Testis (tissue), 3 donors: Measurements from ENCODE around the gene PRSS1. TPM values are rescaled to one million over a fixed set of nuclear protein-coding genes. Genes with fewer than 3 reads are reported as not detected.

Experiments used
- DNase-seq: peaks from one replicate; pipeline ENCODE4 v3.0.0-alpha.2; 2019
- H3K27ac ChIP-seq, 2 donors: fragments of 200-600 bp; sonication (generic); one replicate each; pipeline ENCODE4 v1.5.1; 2019
- H3K27me3 ChIP-seq: fragments of 200-600 bp; sonication (generic); one replicate; pipeline ENCODE4 v1.5.1; 2019
- H3K36me3 ChIP-seq: fragments of 200-600 bp; sonication (generic); one replicate; pipeline ENCODE4 v1.5.1; 2017; ENCODE audit warnings: low read depth; ENCODE audit errors: missing control alignments
- H3K4me1 ChIP-seq: fragments of 200-600 bp; sonication (generic); one replicate; pipeline ENCODE4 v1.5.1; 2019
- H3K4me3 ChIP-seq, 2 donors: fragments of 200-600 bp; sonication (generic); one replicate each; pipeline ENCODE4 v1.5.1; 2017 to 2019
- H3K9me3 ChIP-seq: fragments of 200-600 bp; sonication (generic); one replicate; pipeline ENCODE4 v1.5.1; 2017
- CTCF ChIP-seq, 3 experiments: fragments of 450-650 bp in 2 of 3; fragments of 200-600 bp in 1 of 3; sonication (generic) in 1 of 3; IDR thresholded peaks; one replicate each; pipeline ENCODE4 v1.5.1; 2016 to 2019; ENCODE audit warnings: antibody characterized with exemption in 3 of 3, mild to moderate bottlenecking in 2 of 3, moderate library complexity in 1 of 3
- POLR2A ChIP-seq: fragments of 450-650 bp; IDR thresholded peaks from one replicate; pipeline ENCODE4 v1.6.1; 2017; ENCODE audit warnings: antibody characterized with exemption, mild to moderate bottlenecking, moderate library complexity
- WGBS, 2 donors: methylation state at CpG; one replicate each; pipeline ENCODE4 v1.1.5; 2018; 5-methylcytosine and 5-hydroxymethylcytosine counted together
- intact Hi-C: fragments of 100-400 bp; cut with DNase I; formaldehyde crosslinking; loops from one replicate; pipeline ENCODE4 v1.15.1; 2023; ENCODE audit warnings: low total_unique reads
- polyA plus RNA-seq: library from polyadenylated mRNA; stranded (reverse); fragments of 350-450 nt; fragmentation: Illumina TruSeq; extraction: RNeasy Lipid Tissue Mini Kit (QIAGEN cat#74804); gene quantifications from one replicate; pipeline ENCODE4 v1.2.3, GENCODE V29; 2014; ENCODE audit warnings: low read depth, low replicate concordance; ENCODE audit not compliant: insufficient read depth
- total RNA-seq, 2 donors: library from RNA; depleted of rRNA; stranded (reverse); fragments of >200 nt; gene quantifications; one replicate each; pipeline ENCODE4 v1.2.3, GENCODE V29; 2016

The PRSS1 gene
- total and polyA plus RNA-seq, 3 donors from 2014 or later = not detected

- intact Hi-C loops = no loop called here
- WGBS, 2 donors = 89 to 95% methylated on average over 6 of the region's 6 CpGs
Observed at GRCh38 chr7:142717453-142717852, 31.8 kb upstream of the PRSS1 start.

GRCh38 chr7:142718313-142718712, 31.0 kb upstream of the PRSS1 start:
- H3K27me3 ChIP-seq = no peaks in the 10 kb centered on the region
- TF ChIP-seq POLR2A (no peak), CTCF (IDR thresholded peaks at IDR 0.05) (no peak)
- 86 to 100% methylated on average over 1 of the region's 1 CpG for WGBS, 2 donors
- no peak for DNase-seq
- intact Hi-C loops = no loop called here
- peaks cover 10% of the 10 kb centered on the region for H3K4me1 ChIP-seq
- no peaks in the 10 kb centered on the region for H3K36me3 ChIP-seq
- H3K4me3 ChIP-seq = no peak overlapping the region
- H3K9me3 ChIP-seq = no peaks in the 10 kb centered on the region
- no peak overlapping the region for H3K27ac ChIP-seq

More at GRCh38 chr7:142717453-142717852, 31.8 kb upstream of the PRSS1 start:
- H3K4me1 ChIP-seq = peaks cover 10% of the 10 kb centered on the region
- no peak overlapping the region for H3K27ac ChIP-seq
- DNase-seq = no peak
- H3K27me3 ChIP-seq = no peaks in the 10 kb centered on the region
- TF ChIP-seq POLR2A (no peak), CTCF (IDR thresholded peaks at IDR 0.05) (no peak)
- no peaks in the 10 kb centered on the region for H3K9me3 ChIP-seq
- H3K36me3 ChIP-seq = no peaks in the 10 kb centered on the region
- H3K4me3 ChIP-seq = no peak overlapping the region

- Histone ChIP-seq H3K27me3 (no peaks in the 10 kb centered on the region), H3K4me3 (no peak overlapping the region), H3K4me1 (peaks cover 10% of the 10 kb centered on the region), H3K27ac (no peak overlapping the region), H3K9me3 (no peaks in the 10 kb centered on the region), H3K36me3 (no peaks in the 10 kb centered on the region)
- intact Hi-C loops = no loop called here
- DNase-seq = no peak
- WGBS, 2 donors = 92 to 95% methylated on average over 8 of the region's 8 CpGs
- TF ChIP-seq CTCF (IDR thresholded peaks at IDR 0.05) = no peak
Observed at GRCh38 chr7:142720172-142720773, 29.0 kb upstream of the PRSS1 start.

DNA sequence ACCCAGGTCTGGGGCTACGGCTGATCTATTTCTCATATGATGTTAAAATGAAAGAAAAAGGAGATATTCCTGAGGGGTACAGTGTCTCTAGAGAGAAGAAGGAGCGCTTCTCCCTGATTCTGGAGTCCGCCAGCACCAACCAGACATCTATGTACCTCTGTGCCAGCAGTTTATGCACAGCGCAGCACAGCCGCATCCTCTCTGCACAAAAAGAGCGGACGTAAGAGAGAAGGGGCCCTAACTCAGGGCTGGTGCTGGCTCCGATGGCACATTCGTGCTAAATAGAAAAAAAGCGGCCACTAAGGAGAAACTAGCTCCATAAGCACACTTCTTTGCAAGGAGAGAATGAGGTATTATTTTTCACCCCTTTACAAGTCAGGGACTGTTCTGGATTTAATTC, 28.3 kb upstream of the PRSS1 start:
- H3K4me3 ChIP-seq = no peak overlapping the region
- DNase-seq = no peak
- H3K4me1 ChIP-seq = peaks cover 10% of the 10 kb centered on the region
- no peaks in the 10 kb centered on the region for H3K27me3 ChIP-seq
- no peaks in the 10 kb centered on the region for H3K36me3 ChIP-seq
- no peak overlapping the region for H3K27ac ChIP-seq
- no peak for TF ChIP-seq CTCF (IDR thresholded peaks at IDR 0.05)
- TF ChIP-seq POLR2A = no peak
- no peaks in the 10 kb centered on the region for H3K9me3 ChIP-seq
- 72 to 83% methylated on average over 10 of the region's 10 CpGs for WGBS, 2 donors
- intact Hi-C loops = no loop called here

GRCh38 chr7:142722248-142722794, 27.0 kb upstream of the PRSS1 start:
- no peak overlapping the region for H3K27ac ChIP-seq
- no peak overlapping the region for H3K4me3 ChIP-seq
- no peak for DNase-seq
- no peaks in the 10 kb centered on the region for H3K36me3 ChIP-seq
- H3K9me3 ChIP-seq = no peaks in the 10 kb centered on the region
- TF ChIP-seq CTCF (IDR thresholded peaks at IDR 0.05) (no peak), POLR2A (no peak)
- H3K27me3 ChIP-seq = no peaks in the 10 kb centered on the region
- 30 to 34% methylated on average over 15 of the region's 15 CpGs for WGBS, 2 donors
- intact Hi-C loops = no loop called here
- peaks cover 10% of the 10 kb centered on the region for H3K4me1 ChIP-seq
